Endothelial cell of umbilical vein (primary cell): Measurements from ENCODE around the gene SH3RF3. TPM values are rescaled to one million over a fixed set of nuclear protein-coding genes. Genes with fewer than 3 reads are reported as not detected.

ENCODE experiments used
- BruUV-seq: library from RNA; stranded (reverse); fragments of 400-500 nt; replicated peaks from 2 replicates; lab custom pipeline; 2021; lab: Mats Ljungman, UMichigan
- CTCF ChIA-PET: fragments of 300-600, 350-600 bp; sonication (Branson Sonifier 250); formaldehyde crosslinking; loops from one replicate; lab custom pipeline; 2021; ENCODE audit warnings: antibody characterized with exemption, inconsistent platforms; lab: Charles Lee
- POLR2A ChIA-PET: fragments of 300-600, 350-600 bp; sonication (Branson Sonifier 250); formaldehyde crosslinking; loops from one replicate; lab custom pipeline; 2021; ENCODE audit warnings: antibody characterized with exemption, inconsistent platforms; lab: Charles Lee
- DNase-seq: peaks from one replicate; pipeline ENCODE4 v3.0.0-alpha.2; 2011; ENCODE audit warnings: low read depth, low spot score
- FAIRE-seq: peaks from 2 replicates; lab custom pipeline; 2011; peaks lifted over from hg19 to GRCh38; lab: Jason Lieb, UNC
- H2AFZ ChIP-seq: 2 replicates; pipeline ENCODE4 v1.6.0; 2012; ENCODE audit warnings: low read depth, low read length, control low read depth, inconsistent platforms
- H3K27ac ChIP-seq: 2 replicates; pipeline ENCODE4 v1.5.1; 2011; ENCODE audit warnings: low read depth, mild to moderate bottlenecking, control low read depth, low read length, moderate library complexity; ENCODE audit not compliant: insufficient read depth
- H3K27me3 ChIP-seq, 2 experiments: 2 replicates each; pipeline versions ENCODE4 v1.6.0 to v1.6.1; 2011; ENCODE audit warnings: low read length in 2 of 2, mixed read lengths in 1 of 2; ENCODE audit not compliant: control insufficient read depth in 2 of 2, insufficient read depth in 2 of 2
- H3K36me3 ChIP-seq, 2 experiments: 2 replicates in 1 of 2; 3 replicates in 1 of 2; pipeline ENCODE4 v1.5.1; 2011; ENCODE audit warnings: low read length in 2 of 2, mild to moderate bottlenecking in 1 of 2, moderate library complexity in 1 of 2; ENCODE audit not compliant: control insufficient read depth in 2 of 2, insufficient read depth in 2 of 2; ENCODE audit errors: extremely low read depth in 1 of 2
- H3K4me1 ChIP-seq: 3 replicates; pipeline ENCODE4 v1.5.1; 2011; ENCODE audit warnings: mild to moderate bottlenecking, low read length; ENCODE audit not compliant: control insufficient read depth, insufficient read depth; ENCODE audit errors: extremely low read depth
- H3K4me2 ChIP-seq: 2 replicates; pipeline ENCODE4 v1.6.1; 2011; ENCODE audit warnings: low read length, control low read depth, mixed read lengths; ENCODE audit not compliant: insufficient read depth
- H3K4me3 ChIP-seq, 3 experiments: fragments of 200-600 bp in 1 of 3; sonication (generic), shearing (Covaris generic) in 1 of 3; replicated peaks in 1 of 3; 2 replicates each; pipeline ENCODE4 v1.5.1; 2011 to 2016; ENCODE audit warnings: control low read depth in 3 of 3, low read length in 3 of 3, mild to moderate bottlenecking in 2 of 3, inconsistent platforms in 1 of 3, low read depth in 1 of 3, moderate library complexity in 1 of 3; ENCODE audit not compliant: insufficient read depth in 1 of 3
- H3K79me2 ChIP-seq: 2 replicates; pipeline ENCODE4 v1.6.0; 2012; ENCODE audit warnings: low read length, inconsistent platforms; ENCODE audit not compliant: control insufficient read depth, insufficient read depth
- H3K9ac ChIP-seq: replicated peaks from 2 replicates; pipeline ENCODE3; 2011; ENCODE audit warnings: low read length, control low read depth; ENCODE audit not compliant: insufficient read depth; ENCODE audit errors: extremely low read depth
- H3K9me1 ChIP-seq: replicated peaks from 3 replicates; pipeline ENCODE4 v1.6.0; 2011; ENCODE audit warnings: mild to moderate bottlenecking, low read length; ENCODE audit not compliant: control insufficient read depth, insufficient read depth; ENCODE audit errors: extremely low read depth
- H3K9me3 ChIP-seq: replicated peaks from 2 replicates; pipeline ENCODE4 v1.5.1; 2012; ENCODE audit warnings: low read length, inconsistent platforms; ENCODE audit not compliant: control insufficient read depth, insufficient read depth
- H4K20me1 ChIP-seq: replicated peaks from 2 replicates; pipeline ENCODE3; 2011; ENCODE audit warnings: mild to moderate bottlenecking, low read length; ENCODE audit not compliant: control insufficient read depth, insufficient read depth; ENCODE audit errors: extremely low read depth
- MYC ChIP-seq: IDR thresholded peaks from one replicate; pipeline ENCODE4 v1.6.1; 2011; ENCODE audit warnings: mild to moderate bottlenecking, low read depth, low read length
- POLR2AphosphoS5 ChIP-seq: IDR thresholded peaks from 2 replicates; pipeline ENCODE4 v1.6.1; 2012; ENCODE audit warnings: low read depth, mild to moderate bottlenecking, control low read depth, low read length, moderate library complexity; ENCODE audit not compliant: insufficient read depth
- dilution Hi-C: fragments of 300-500 bp; cut with MboI; formaldehyde crosslinking; loops from one replicate; pipeline ENCODE4 v1.15.0; 2019; ENCODE audit warnings: low sequenced_read_pairs; ENCODE audit not compliant: extremely low pct_ligation_motif_present
- intact Hi-C: fragments of 100-400 bp; cut with micrococcal nuclease; formaldehyde crosslinking; loops from one replicate; pipeline ENCODE4 v1.10.0; 2022
- polyA plus RNA-seq, 4 experiments: library from polyadenylated mRNA; depleted of rRNA in 3 of 4; stranded (reverse) in 3 of 4; unstranded in 1 of 4; fragments of >200 nt; gene quantifications; 2 replicates each; pipeline versions ENCODE4 v1.2.1 to v1.2.3, GENCODE V29; 2011 to 2012; ENCODE audit warnings: missing spikeins in 1 of 4
- total RNA-seq: library from RNA; stranded (reverse); gene quantifications from 2 replicates; pipeline ENCODE4 v1.2.3, GENCODE V29; 2021
- TF ChIP-seq, protein P1 (sequence below), 2 donors: IDR thresholded peaks; 1 replicate in 1 of 2; 2 replicates in 1 of 2; pipeline ENCODE4 v1.5.1; 2011; ENCODE audit warnings: low read length in 2 of 2, mild to moderate bottlenecking in 2 of 2, moderate library complexity in 2 of 2, control low read depth in 1 of 2, inconsistent platforms in 1 of 2, low read depth in 1 of 2; ENCODE audit not compliant: insufficient read depth in 1 of 2; ENCODE audit errors: extremely low read depth in 1 of 2

Gene SH3RF3
- total and polyA plus RNA-seq, 2 donors (not counting 3 experiments of a cell fraction or from before 2014, with no cell fraction given), result 3.8 to 14.7 TPM

- peaks cover 69% of the 10 kb centered on the region for H3K79me2 ChIP-seq
- no peak for TF ChIP-seq POLR2AphosphoS5
- TF ChIP-seq, protein P1, sequence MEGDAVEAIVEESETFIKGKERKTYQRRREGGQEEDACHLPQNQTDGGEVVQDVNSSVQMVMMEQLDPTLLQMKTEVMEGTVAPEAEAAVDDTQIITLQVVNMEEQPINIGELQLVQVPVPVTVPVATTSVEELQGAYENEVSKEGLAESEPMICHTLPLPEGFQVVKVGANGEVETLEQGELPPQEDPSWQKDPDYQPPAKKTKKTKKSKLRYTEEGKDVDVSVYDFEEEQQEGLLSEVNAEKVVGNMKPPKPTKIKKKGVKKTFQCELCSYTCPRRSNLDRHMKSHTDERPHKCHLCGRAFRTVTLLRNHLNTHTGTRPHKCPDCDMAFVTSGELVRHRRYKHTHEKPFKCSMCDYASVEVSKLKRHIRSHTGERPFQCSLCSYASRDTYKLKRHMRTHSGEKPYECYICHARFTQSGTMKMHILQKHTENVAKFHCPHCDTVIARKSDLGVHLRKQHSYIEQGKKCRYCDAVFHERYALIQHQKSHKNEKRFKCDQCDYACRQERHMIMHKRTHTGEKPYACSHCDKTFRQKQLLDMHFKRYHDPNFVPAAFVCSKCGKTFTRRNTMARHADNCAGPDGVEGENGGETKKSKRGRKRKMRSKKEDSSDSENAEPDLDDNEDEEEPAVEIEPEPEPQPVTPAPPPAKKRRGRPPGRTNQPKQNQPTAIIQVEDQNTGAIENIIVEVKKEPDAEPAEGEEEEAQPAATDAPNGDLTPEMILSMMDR (IDR thresholded peaks at IDR 0.05; ENCODE audit: extremely low read depth in 1 of 2, insufficient read depth in 1 of 2, low read depth in 1 of 2, low read length in 2 of 2), result no peak
- no peak overlapping the region for H3K9ac ChIP-seq
- H3K27me3 ChIP-seq, result no peaks in the 10 kb centered on the region
- H3K4me2 ChIP-seq, result no peak overlapping the region
- peaks cover 2% of the 10 kb centered on the region for H4K20me1 ChIP-seq
- no peaks in the 10 kb centered on the region for H3K9me1 ChIP-seq
- POLR2A ChIA-PET, result no interaction called here
- H3K36me3 ChIP-seq, result no peaks in the 10 kb centered on the region
- no TSS peak for BruUV-seq
- peaks cover 15% of the 10 kb centered on the region for H3K4me1 ChIP-seq
- FAIRE-seq, result no peak
- intact Hi-C loops, result no loop called here
- no peaks in the 10 kb centered on the region for H3K9me3 ChIP-seq
- H3K4me3 ChIP-seq, result no peak overlapping the region
- dilution Hi-C loops, result no loop called here
- no peak for DNase-seq
- CTCF ChIA-PET, result interaction anchor here (1.4 kb wide), 1 partner anchor 24 kb away, joined by 3 read pairs; no protein-coding TSS in a partner anchor
- H2AFZ ChIP-seq, result no peak overlapping the region
- no peak overlapping the region for H3K27ac ChIP-seq
These were observed 14.5 kb downstream of the SH3RF3 start for GRCh38 chr2:109143214-109144187.

GRCh38 chr2:109144271-109144670, 15.3 kb downstream of the SH3RF3 start:
- ChIA-PET POLR2A (no interaction called here), CTCF (interaction anchor here (1.4 kb wide), 1 partner anchor 23 kb away, joined by 3 read pairs; no protein-coding TSS in a partner anchor)
- dilution Hi-C loops, result no loop called here
- no peaks in the 10 kb centered on the region for H3K36me3 ChIP-seq
- DNase-seq (no peak), FAIRE-seq (no peak)
- no peak overlapping the region for H3K27ac ChIP-seq
- H3K9me1 ChIP-seq, result no peaks in the 10 kb centered on the region
- H3K9ac ChIP-seq, result no peak overlapping the region
- H4K20me1 ChIP-seq, result peaks cover 2% of the 10 kb centered on the region
- no peak overlapping the region for H2AFZ ChIP-seq
- TF ChIP-seq MYC, result no peak
- BruUV-seq, result no TSS peak
- H3K79me2 ChIP-seq, result peaks cover 68% of the 10 kb centered on the region
- H3K27me3 ChIP-seq, result no peaks in the 10 kb centered on the region
- intact Hi-C loops, result no loop called here
- H3K4me1 ChIP-seq, result peaks cover 7% of the 10 kb centered on the region
- no peak overlapping the region for H3K4me3 ChIP-seq
- no peak overlapping the region for H3K4me2 ChIP-seq
- H3K9me3 ChIP-seq, result no peaks in the 10 kb centered on the region
